Transverse colon (tissue), 4 donors: Measurements from ENCODE around the gene RPL19. TPM values are rescaled to one million over a fixed set of nuclear protein-coding genes. Genes with fewer than 3 reads are reported as not detected.

Source experiments
- DNase-seq: peaks from one replicate; pipeline ENCODE4 v3.0.0-alpha.2; 2019
- H3K27ac ChIP-seq, 4 donors: fragments of 200-600 bp; sonication (generic); 2 replicates each; pipeline ENCODE4 v1.5.1; 2016 to 2018; ENCODE audit warnings: inconsistent platforms in 4 of 4
- H3K27me3 ChIP-seq: fragments of 200-600 bp; sonication (generic); 2 replicates; pipeline ENCODE4 v1.5.1; 2017; ENCODE audit warnings: inconsistent platforms
- H3K36me3 ChIP-seq, 4 donors: fragments of 200-600 bp; sonication (generic); 2 replicates each; pipeline ENCODE4 v1.5.1; 2017 to 2019; ENCODE audit warnings: inconsistent platforms in 4 of 4
- H3K4me1 ChIP-seq, 4 donors: fragments of 200-600 bp; sonication (generic); 2 replicates each; pipeline ENCODE4 v1.5.1; 2017 to 2020; ENCODE audit warnings: inconsistent platforms in 4 of 4
- H3K4me3 ChIP-seq, 4 donors: fragments of 200-600 bp; sonication (generic); 1 replicate in 1 of 4; 2 replicates in 3 of 4; pipeline versions ENCODE4 v1.5.1 to v1.6.1; 2017 to 2019; ENCODE audit warnings: inconsistent platforms in 4 of 4
- H3K9me3 ChIP-seq, 2 donors: fragments of 200-600 bp; sonication (generic); 2 replicates each; pipeline ENCODE4 v1.5.1; 2017 to 2019; ENCODE audit warnings: inconsistent platforms in 2 of 2
- CTCF ChIP-seq, 5 experiments: fragments of 200-600 bp in 3 of 5; fragments of 450-650 bp in 2 of 5; sonication (generic) in 3 of 5; IDR thresholded peaks; 1 replicate in 2 of 5; 2 replicates in 3 of 5; pipeline ENCODE4 v1.5.1; 2016 to 2017; ENCODE audit warnings: antibody characterized with exemption in 5 of 5, inconsistent platforms in 3 of 5, mild to moderate bottlenecking in 2 of 5, moderate library complexity in 1 of 5
- EP300 ChIP-seq: sonication (generic); formaldehyde crosslinking; IDR thresholded peaks from one replicate; pipeline ENCODE4 v1.6.1; 2017; ENCODE audit warnings: antibody characterized with exemption, low read depth
- POLR2A ChIP-seq: fragments of 450-650 bp; IDR thresholded peaks from one replicate; pipeline ENCODE4 v1.6.1; 2016; ENCODE audit warnings: antibody characterized with exemption, mild to moderate bottlenecking, moderate library complexity
- POLR2AphosphoS5 ChIP-seq, 3 donors: sonication (generic); formaldehyde crosslinking; IDR thresholded peaks; one replicate each; pipeline ENCODE4 v1.6.1; 2016; ENCODE audit warnings: antibody characterized with exemption in 3 of 3
- WGBS, 2 donors: methylation state at CpG; one replicate each; pipeline ENCODE4 v1.1.5; 2018; ENCODE audit warnings: low coverage in 1 of 2; 5-methylcytosine and 5-hydroxymethylcytosine counted together
- in situ Hi-C, 4 donors: fragments of 200-750 bp; cut with MboI; loops; one replicate each; pipeline versions ENCODE4 v1.15.0 to v1.15.1; 2017; ENCODE audit warnings: low sequenced_read_pairs in 3 of 4, low pct_ligation_motif_present in 1 of 4, low pct_unique_long_range_greater_than_20kb in 1 of 4
- intact Hi-C: fragments of 100-400 bp; cut with DNase I; formaldehyde crosslinking; loops from one replicate; pipeline ENCODE4 v1.15.1; 2023; ENCODE audit warnings: low total_unique reads
- total RNA-seq, 4 donors: library from RNA; depleted of rRNA; stranded (reverse); fragments of >200 nt; gene quantifications; one replicate each; pipeline ENCODE4 v1.1.0, GENCODE V29; 2016

The RPL19 gene
- total RNA-seq, 4 donors from 2014 or later, result 1,146 to 2,715 (median 2,002) TPM

GRCh38 chr17:39251997-39252396 lies 51.9 kb downstream of the RPL19 start:
- intact Hi-C loops (no loop called here), in situ Hi-C loops (no loop called here)
- Histone ChIP-seq H3K36me3 (peaks cover 0 to 9% (median 0%) of the 10 kb centered on the region in 4 donors), H3K4me1 (peaks cover 0 to 6% (median 3%) of the 10 kb centered on the region in 4 donors), H3K27me3 (no peaks in the 10 kb centered on the region), H3K4me3 (no peak overlapping the region), H3K9me3 (no peaks in the 10 kb centered on the region), H3K27ac (no peak overlapping the region)
- 67 to 75% methylated on average over 1 of the region's 1 CpG for WGBS, 2 donors
- TF ChIP-seq POLR2AphosphoS5 (IDR thresholded peaks at IDR 0.05) (no peak), CTCF (IDR thresholded peaks at IDR 0.05) (no peak), POLR2A (no peak), EP300 (no peak)
- DNase-seq, result no peak

GRCh38 chr17:39252788-39253460 lies 52.8 kb downstream of the RPL19 start:
- WGBS, 2 donors, result 64 to 91% methylated on average over 4 to 7 of the region's 7 CpGs
- H3K4me1 ChIP-seq, result peaks cover 0 to 13% (median 5%) of the 10 kb centered on the region in 4 donors
- no peaks in the 10 kb centered on the region for H3K27me3 ChIP-seq
- H3K27ac ChIP-seq, result no peak overlapping the region
- no peaks in the 10 kb centered on the region for H3K9me3 ChIP-seq
- intact Hi-C loops, result no loop called here
- in situ Hi-C loops, result no loop called here
- TF ChIP-seq POLR2AphosphoS5 (IDR thresholded peaks at IDR 0.05) (no peak), CTCF (IDR thresholded peaks at IDR 0.05) (no peak), EP300 (no peak), POLR2A (no peak)
- no peak overlapping the region for H3K4me3 ChIP-seq
- no peak for DNase-seq
- H3K36me3 ChIP-seq, result peaks cover 0 to 11% (median 1%) of the 10 kb centered on the region in 4 donors

Other genes with a start within 250 kb of the RPL19 start
- gene FBXO47, start 232.9 kb upstream of the RPL19 start, total RNA-seq, result not detected
- 10 to 100 TPM in 1 of 4 donors, 1 to 10 TPM in 3; 1.6 to 26.2 (median 4.3) TPM for gene PLXDC1, start 48.6 kb upstream of the RPL19 start, total RNA-seq
- gene ARL5C, start 34.1 kb upstream of the RPL19 start, total RNA-seq, result not detected
- 10 to 100 TPM; 10.1 to 21.7 (median 11.6) TPM for gene CACNB1, start 2.6 kb upstream of the RPL19 start, total RNA-seq
- gene STAC2, start 25.7 kb downstream of the RPL19 start, total RNA-seq, result not detected
- gene FBXL20, start 201.3 kb downstream of the RPL19 start, total RNA-seq, result 10 to 100 TPM; 13.8 to 49.4 (median 23.1) TPM